ENCODE results near the gene NUDCD3.
A peak's percentile ranks its signal among the peaks of the same experiment; 100 is the strongest.

The NUDCD3 gene

DNA sequence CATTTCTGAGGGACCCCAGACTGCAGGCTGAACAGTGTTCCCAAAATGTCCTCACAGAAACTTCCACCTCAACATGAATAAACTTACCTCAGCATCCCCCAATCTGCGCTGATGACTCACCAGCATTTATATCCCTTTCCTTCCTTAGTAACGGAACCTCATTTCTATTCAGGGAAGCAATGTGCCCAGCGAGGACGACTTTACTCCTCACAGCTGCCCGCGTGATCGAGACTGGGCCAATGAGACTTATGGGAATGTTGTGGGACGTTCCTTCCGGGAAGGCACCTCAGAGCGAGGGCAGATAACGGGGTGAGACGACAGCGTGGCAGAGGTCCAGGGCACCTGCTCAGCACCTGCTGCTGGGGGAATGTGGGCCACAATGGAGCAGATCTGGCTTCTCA is 91.9 kb downstream of the NUDCD3 start:
- no peak for DNase-seq

DNA sequence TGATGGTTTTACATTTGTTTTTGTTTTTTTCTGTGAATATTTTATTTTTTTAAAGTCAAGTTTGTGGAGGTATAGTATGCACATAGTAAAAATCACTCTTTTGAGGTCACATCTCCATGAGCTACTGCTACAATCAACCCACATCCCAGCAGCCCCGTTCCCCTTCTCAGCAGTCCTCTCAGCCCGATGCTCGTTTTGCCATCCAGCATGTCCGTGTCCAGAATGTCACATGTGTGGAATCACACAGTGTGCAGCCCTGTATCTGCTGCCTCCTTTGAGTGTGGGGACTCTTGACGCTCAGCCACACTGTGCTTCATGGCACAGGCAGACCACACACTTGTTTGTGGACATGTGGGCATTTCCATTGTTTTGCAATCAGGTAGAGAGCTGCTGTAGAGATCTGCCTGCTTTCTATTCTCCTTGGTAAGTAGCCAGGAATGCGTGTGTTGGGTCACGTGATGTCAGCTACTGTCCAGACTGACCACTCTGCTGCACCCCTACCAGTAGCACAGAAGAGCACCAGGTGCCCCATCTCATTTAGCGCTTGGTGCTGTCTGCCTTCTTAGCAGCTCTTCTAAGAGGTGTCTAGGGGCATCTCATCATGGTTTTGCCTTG is 93.4 kb downstream of the NUDCD3 start:
- DNase-seq, result peak in 1 of 2 experiments; percentile 8

DNA sequence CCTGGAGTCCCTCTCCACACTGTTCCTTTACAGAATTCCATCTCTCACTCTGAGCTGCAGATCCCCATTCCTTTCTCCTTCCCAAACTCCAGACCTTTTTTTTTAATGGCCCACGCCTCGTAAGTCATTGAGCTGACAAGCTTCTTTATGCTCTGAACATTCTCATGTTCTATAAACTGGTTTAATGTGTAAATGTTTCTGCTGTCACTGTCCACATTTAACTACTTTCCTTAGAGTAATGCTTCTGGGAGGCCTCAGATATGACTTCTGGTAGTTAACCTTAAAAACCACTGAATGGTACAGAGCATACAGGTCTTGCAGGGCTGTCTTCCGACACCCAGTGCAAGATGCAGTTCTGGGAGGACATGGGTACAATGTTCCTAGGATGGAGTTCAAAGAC is 94.0 kb downstream of the NUDCD3 start:
- no peak for DNase-seq

DNA sequence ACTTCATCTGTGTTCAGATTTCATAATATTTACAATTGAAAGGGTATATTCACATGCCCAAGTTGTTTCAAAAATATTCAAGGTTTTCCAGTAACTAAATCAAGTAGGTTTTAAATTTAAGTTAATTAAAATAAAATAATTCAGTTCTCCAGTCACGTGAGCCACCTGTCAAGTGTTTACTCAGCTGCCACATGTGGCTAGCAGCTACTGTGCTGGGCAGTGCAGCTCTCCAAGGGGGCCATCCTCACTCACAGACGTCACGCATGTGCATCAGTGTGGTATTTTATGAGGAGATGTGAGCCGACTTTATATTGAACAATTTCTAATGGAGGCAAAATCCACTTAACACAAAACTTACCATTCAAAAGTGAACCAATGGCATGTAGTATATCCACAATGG is 95.4 kb downstream of the NUDCD3 start:
- DNase-seq, result peak; percentile 56 to 66

GRCh38 chr7:44394636-44395035 is 95.8 kb downstream of the NUDCD3 start:
- DNase-seq, result no peak

- DNase-seq, result no peak
Measured at GRCh38 chr7:44394112-44394447, 96.4 kb downstream of the NUDCD3 start.

GRCh38 chr7:44393238-44394111 is 97.0 kb downstream of the NUDCD3 start:
- no peak for DNase-seq

DNA sequence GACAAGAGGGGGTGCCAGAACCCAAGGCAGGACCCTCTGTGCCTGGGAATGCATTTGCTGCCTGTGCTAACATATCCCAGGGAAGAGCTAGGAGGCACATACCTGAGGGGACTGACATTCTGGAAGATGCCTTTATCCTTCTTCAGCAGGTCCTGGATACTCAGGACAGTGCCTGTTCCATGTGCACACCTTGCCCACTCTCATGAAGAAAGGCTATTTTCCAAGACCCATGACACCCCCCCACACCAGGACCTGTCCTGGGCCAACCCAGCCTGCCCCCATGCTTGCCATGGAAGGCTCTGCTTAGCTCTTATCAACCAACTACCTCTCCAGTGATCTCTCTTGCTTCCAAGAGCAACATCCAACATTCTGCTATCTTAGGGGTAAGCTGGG is 97.8 kb downstream of the NUDCD3 start:
- no peak for DNase-seq

DNA sequence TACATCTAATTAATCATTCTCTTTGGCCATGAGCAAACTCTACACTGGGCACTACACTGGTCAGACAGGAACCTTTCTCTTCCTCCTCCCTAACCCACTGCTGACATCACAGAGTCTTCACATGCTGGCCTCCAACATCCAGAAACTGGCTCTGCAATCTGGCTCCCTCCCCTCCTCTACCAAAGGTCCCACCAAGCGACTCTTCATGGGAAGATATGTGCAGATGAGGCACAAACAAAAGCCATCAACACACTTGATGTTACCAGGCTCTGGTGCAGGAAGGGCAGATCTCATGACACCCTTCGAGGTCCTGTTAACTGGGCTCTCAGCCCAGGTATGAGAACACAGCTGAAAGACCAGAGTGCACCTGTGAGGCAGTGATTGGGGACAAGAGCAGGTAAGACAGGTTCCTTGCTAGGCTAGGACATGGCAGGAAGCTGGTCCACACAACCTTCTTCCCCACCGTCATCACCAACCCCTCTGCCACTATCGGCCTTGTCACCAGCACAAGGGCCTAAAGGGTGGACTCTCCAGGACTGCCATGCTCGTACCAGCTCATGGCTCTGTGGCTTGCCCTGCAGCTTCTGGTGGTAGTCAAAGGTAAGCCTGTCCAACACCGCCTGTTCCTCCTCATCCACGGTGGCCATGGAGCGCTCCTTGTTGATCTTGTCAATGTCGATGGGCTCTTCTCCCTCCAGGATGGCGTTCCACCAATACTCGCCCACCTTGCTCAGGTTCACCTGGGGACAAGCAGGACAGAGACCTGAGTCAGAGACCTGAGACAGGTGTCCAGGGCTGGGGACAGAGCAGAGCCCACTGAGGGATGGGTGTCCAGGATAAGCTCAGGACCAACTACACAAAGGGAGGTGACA is 98.5 kb downstream of the NUDCD3 start:
- DNase-seq, result no peak

GRCh38 chr7:44391171-44391570 is 99.3 kb downstream of the NUDCD3 start:
- no peak for DNase-seq

GRCh38 chr7:44390701-44391100 is 99.8 kb downstream of the NUDCD3 start:
- no peak for DNase-seq

- DNase-seq, result no peak
Measured at GRCh38 chr7:44388089-44388970, 102.1 kb downstream of the NUDCD3 start.

- DNase-seq, result no peak
Measured at GRCh38 chr7:44387389-44387788, 103.1 kb downstream of the NUDCD3 start.

DNA sequence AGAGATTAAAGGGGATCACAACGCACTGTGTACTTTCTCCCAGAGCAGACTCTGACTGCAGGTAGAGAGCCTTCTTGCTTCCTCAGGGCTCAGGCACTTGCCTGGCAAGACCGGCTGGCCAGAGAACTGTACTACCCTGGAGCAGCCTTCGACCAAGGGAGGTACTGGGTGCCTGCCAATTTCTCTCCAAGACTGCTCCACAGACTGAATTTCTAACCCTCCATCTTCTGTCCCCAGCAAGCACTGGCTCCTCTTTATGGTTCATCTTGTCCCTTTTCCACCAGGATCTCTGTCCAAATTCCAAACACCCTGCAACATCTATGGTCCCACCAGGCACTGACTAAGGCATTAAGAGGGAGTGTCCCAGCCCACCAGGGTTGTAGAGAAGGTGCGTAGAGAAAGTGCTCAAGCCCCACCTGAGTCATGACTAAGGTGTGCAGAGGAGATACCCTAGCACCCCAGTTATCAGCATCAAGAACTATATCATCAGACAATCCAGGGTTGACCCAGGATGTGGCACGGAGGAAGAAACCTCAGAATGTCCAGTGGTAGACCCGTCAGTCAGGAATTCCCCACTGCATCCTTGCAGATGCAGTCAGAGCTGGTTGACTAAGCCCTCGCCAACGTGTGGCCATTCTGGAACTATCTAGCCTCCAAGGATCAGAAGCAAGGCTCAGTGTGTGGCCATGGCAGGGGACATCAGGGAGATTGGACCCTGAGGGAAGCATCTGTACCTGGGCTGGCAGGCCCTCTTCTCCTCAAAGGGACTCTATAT is 104.1 kb downstream of the NUDCD3 start:
- no peak for DNase-seq

DNA sequence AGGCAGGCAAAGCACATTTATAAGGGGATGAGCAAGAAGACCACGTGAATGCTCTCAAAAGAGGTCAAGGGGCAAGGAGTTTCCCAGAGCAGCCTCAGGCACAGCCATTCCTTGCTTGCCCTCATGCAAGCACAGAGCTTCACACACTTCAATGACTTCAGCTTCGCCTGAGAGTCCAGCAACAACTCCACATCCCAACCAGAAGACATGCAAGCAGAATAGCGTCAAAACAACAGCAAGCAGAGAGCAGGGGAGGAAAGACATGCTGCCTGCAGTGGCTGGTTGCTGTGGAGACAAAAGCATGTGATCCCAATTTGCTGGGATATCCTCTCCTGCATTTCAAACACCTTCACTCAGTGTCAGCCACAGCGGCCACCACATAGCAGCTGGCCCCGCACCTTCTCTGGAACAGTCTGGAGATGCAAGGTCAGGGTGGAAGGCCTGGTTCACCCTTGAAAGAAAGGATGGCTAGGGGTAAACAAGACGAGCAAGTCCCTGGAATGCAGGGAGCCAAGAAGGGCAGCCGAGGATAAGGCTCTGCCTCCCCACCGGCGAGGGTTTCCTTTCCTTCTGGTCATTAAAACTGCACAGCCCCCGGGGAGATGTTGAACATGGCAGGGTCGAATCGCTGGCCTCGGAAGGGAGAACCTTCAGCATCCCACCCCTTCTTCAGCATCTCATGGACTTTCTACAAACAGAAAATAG is 104.9 kb downstream of the NUDCD3 start:
- DNase-seq, result no peak

DNA sequence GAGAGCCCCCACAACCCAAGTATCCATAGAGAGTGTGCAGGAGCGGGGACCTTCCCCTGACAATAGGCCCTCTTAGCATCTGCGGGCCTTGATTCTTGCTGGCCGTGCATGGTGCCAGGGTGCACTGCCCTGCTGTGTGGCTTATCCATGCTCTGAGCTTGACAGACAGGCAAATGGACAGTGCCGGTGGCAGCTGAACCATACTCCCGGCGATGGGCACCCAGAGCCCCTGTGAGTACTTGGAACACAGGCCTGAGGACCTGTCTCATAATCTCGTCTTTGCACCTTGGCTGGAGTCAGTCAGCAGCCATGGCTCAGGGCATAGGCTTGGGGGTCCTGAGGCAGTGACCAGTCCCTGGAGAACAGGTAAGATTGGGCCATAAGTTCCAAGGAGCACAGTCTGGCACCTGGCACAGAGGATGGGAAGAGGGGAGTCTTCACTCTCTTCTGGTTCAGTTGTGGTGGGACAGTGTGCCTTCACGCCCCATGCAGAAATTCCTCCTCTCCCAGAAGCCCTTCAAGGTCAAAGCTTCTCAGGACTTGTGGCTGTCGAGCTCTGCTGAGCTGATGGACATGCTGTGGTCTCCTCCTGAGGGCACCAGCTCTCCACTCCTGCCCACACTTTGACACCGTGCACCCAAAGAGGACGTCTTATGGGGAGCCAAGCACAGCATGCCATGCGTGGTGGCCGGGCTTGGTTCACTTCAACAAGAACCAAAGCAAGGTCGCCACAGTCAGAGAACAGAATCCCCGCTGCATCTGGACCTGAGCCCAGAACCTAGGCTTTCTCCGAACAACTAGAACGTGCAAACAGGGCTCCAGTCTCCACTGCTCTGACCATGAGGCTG is 105.6 kb downstream of the NUDCD3 start:
- DNase-seq, result no peak

DNA sequence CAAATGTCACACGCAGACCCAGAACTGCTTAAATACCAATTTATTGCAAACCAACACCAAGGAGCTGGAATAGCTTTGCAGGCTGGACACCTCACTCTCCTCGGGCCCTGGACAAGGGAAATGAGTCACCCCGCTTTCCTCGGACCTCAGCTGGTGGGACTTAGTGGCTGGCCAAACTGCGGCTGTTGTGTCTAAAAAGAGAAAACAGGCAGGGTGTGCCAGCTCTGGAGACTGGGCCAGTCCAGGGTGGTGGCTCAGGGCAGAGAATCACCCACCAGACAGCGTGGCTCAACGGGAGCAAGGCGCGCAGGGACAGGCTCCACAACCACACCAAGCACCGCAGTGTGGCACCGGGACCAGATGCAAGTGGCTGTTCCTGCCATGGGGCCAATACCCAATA is 106.9 kb downstream of the NUDCD3 start:
- DNase-seq, result no peak

- no peak for DNase-seq
Measured at GRCh38 chr7:44382459-44383265, 107.8 kb downstream of the NUDCD3 start.

DNA sequence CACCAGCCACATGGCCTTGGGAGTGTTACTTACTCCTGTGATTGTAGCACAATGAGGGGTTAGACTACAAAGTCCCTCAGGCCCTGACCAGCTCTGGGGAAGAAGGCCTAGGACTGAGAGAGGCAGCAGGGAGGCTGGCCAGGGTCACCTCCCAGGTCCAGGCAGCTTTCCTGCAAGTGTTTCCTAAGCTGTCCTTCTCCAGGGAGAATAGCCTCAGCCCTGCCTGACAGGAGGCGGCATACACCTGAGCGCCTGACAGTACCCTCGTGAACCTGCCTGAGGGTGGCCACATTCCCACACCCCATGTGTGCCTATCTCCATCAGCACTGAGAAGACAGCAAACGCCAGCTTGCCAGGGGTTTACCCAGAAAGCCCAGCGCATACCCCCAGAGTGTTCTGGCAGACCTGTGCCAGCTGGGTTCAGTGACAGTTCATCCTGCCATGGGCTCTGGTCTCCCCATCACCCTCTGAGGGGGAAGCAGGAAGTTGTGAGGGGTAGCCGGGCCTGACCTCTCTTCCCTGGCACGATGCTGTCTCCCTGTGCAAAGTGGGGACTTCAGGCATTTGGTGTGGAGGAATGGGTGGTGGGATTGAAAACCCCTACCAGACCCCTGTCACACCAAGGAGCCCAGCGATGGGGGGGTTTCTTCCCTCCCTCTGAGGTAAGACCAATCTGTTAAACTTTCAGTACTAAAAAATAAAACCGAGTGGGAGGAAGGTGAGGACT is 108.8 kb downstream of the NUDCD3 start:
- no peak for DNase-seq

Measured in NCI-H187 (cell line).